ENCODE results near the gene ZP1.
A peak's percentile ranks its signal among the peaks of the same experiment; 100 is the strongest.
"Not testable (repeated sequence)": the region's sequence is repeated elsewhere in the genome, so short reads cannot be mapped to it uniquely, and the experiment has no call there.

The ZP1 gene

GRCh38 chr11:60866911-60867870 is at the start of gene ZP1:
ZP1 (plus strand) TSS chr11:60867542; CDS start chr11:60867562, 20 bp downstream.
- DNase-seq (ENCODE audit: low read depth in 3 of 3, low spot score in 1 of 3): no peak

- no peak for DNase-seq (ENCODE audit: low read depth in 3 of 3, low spot score in 1 of 3)
Observed at GRCh38 chr11:60818057-60818456, 49.3 kb upstream of the ZP1 start.

GRCh38 chr11:60821827-60822599 is 45.3 kb upstream of the ZP1 start:
- DNase-seq (ENCODE audit: low read depth in 3 of 3, low spot score in 1 of 3): no peak

GRCh38 chr11:60823745-60824306 is 43.5 kb upstream of the ZP1 start:
- DNase-seq (ENCODE audit: low read depth in 3 of 3, low spot score in 1 of 3): not testable (repeated sequence)

- DNase-seq (ENCODE audit: low read depth in 3 of 3, low spot score in 1 of 3): no peak
Observed at GRCh38 chr11:60825118-60825517, 42.2 kb upstream of the ZP1 start.

GRCh38 chr11:60825790-60826189 is 41.6 kb upstream of the ZP1 start:
- DNase-seq (ENCODE audit: low read depth in 3 of 3, low spot score in 1 of 3): no peak

GRCh38 chr11:60830478-60831142 is 36.7 kb upstream of the ZP1 start:
- no peak for DNase-seq (ENCODE audit: low read depth in 3 of 3, low spot score in 1 of 3)

- DNase-seq (ENCODE audit: low read depth in 3 of 3, low spot score in 1 of 3): peak; percentile 48 to 72 (median 55)
Observed at GRCh38 chr11:60831143-60831500, 36.2 kb upstream of the ZP1 start.

GRCh38 chr11:60831501-60832079 is 35.8 kb upstream of the ZP1 start:
- no peak for DNase-seq (ENCODE audit: low read depth in 3 of 3, low spot score in 1 of 3)

- DNase-seq (ENCODE audit: low read depth in 3 of 3, low spot score in 1 of 3): no peak
Observed at GRCh38 chr11:60834742-60835533, 32.4 kb upstream of the ZP1 start.

- DNase-seq (ENCODE audit: low read depth in 3 of 3, low spot score in 1 of 3): no peak
Observed at GRCh38 chr11:60835534-60835846, 31.9 kb upstream of the ZP1 start.

- DNase-seq (ENCODE audit: low read depth in 3 of 3, low spot score in 1 of 3): no peak
Observed at GRCh38 chr11:60836866-60837515, 30.4 kb upstream of the ZP1 start.

- DNase-seq (ENCODE audit: low read depth in 3 of 3, low spot score in 1 of 3): no peak
Observed at GRCh38 chr11:60838132-60838531, 29.2 kb upstream of the ZP1 start.

- DNase-seq (ENCODE audit: low read depth in 3 of 3, low spot score in 1 of 3): no peak
Observed at GRCh38 chr11:60840470-60841430, 26.6 kb upstream of the ZP1 start.

- DNase-seq (ENCODE audit: low read depth in 3 of 3, low spot score in 1 of 3): peak; percentile 94 to 99 (median 96)
Observed at GRCh38 chr11:60841797-60842667, 25.3 kb upstream of the ZP1 start, which contains the start of gene CCDC86. CCDC86 (plus strand) TSS chr11:60842113; CDS start chr11:60842125, 12 bp downstream.

- no peak for DNase-seq (ENCODE audit: low read depth in 3 of 3, low spot score in 1 of 3)
Observed at GRCh38 chr11:60842668-60843600, 24.4 kb upstream of the ZP1 start.
